ENCODE data around the gene PLA2G4A.

Gene PLA2G4A

DNA sequence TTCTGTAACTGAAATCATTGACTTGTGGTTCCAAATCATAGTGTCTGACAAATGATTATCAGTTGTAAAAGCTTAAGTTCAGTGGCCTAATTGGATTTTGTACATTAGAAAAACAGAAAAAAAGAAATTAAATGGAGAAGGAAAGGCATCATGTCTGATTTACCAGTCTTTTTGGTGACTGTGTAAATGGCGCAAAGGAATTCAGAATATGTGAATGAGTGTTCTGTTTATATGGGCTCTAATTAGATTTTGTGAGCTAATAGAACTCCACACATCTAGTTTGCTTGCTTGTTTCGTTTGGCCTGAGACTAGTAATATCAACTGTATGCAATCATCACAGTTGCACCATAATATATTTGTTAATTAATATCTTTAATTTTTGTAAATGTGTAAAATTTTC lies 151.7 kb downstream of the PLA2G4A start:
- DNase-seq = no peak

DNA sequence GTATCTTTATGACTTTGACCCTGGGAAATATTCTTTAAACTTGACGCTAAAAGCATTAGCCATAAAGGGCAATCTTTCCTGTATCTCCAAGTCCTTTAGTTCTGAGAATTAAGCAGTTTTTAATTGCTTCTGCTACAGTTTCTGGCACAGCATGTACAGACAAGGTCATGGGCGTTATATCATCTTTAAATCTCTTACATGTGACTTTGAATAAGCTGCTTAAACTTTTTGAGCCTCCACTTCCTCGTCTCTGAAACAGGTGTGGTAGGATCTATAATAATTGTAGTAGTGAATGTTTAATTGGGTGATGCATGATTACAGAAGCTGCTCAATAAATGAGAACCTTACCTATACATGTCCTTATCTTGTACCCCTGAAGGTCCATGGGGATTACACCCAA lies 153.4 kb downstream of the PLA2G4A start:
- DNase-seq = no peak

DNA sequence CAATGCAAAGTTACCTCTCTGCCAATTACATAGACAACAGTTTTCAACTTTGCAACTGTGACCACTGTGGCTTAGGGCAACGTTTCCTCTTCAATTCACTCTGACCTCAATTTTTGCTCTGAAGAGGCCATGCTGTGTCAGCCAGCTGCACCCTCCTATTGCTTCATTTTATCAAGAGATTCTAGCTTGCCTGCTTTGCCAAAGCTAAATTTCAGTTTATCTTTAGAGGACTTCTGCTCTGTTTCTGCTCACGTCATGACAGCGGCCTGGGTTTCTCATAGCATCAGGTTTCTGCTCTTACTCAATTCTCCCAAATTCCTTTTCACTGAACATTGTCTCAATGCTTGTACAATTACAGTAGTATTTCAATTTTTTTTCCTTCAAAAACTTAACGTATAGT lies 154.6 kb downstream of the PLA2G4A start:
- DNase-seq = no peak

DNA sequence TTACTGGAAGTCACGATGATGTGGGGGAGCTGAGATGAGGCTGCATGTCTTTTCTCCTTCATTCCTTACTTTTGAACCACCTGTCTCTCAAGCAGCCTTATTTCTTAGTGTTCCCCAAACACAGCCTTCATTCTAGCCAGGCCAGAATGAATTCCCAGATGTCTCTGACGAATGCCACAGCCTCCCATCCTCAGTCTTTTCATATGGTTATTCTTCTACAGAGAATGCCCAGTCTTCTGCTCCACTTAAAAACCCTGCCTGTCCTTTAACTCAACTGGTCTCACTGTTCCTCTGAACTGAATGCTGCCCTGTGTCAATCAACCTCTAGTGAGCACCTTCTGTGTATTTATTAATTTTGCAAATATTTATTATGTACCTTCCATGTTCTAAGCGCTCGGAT lies 156.2 kb downstream of the PLA2G4A start:
- DNase-seq = no peak

DNA sequence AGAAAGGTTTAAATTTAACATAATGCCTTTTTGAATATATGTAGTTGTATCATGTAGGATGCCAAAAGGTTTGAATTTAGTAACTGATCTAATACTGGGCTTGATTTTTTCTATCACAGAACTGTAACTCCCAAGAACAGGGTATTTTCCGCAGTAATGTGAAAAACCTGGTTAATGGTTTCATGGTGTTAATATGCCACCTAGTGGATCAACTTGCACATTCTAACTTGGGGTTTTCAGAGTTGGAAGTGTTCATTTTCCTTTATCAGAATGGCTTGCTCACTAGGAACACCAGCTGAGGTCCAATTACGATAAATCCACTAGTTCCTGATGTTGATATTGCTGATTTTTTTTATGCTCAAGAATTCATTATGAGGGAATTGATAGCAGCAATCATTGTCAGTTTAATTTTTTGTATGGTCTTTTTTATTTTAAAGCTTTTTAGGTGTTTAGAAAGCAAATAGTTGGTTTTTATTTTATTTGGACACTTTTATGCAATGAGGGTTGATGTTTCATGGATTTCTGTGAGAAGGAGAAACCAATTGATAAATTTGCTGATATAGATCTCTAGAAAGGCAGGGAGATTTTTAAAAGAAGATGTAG lies 157.2 kb downstream of the PLA2G4A start:
- no peak for DNase-seq

DNA sequence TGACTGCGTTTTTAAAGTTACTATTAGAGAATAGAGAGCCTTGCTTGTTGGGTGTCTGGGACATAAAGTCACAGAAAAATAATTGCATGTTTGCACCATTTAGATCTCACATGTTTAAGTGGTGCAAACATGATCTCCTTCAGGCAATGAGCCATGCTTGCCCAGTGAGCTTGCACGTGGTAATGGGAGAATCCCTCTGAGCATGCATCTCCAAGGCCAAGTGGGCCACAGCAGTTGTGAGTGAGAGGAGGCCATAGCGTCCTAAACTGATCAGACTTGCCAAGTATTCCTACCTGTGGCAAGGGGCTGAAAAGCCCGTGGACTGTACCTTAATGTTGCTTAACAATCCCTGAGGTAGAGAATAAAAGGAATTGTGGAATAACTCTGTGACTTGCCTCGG lies 158.3 kb downstream of the PLA2G4A start:
- DNase-seq = no peak

DNA sequence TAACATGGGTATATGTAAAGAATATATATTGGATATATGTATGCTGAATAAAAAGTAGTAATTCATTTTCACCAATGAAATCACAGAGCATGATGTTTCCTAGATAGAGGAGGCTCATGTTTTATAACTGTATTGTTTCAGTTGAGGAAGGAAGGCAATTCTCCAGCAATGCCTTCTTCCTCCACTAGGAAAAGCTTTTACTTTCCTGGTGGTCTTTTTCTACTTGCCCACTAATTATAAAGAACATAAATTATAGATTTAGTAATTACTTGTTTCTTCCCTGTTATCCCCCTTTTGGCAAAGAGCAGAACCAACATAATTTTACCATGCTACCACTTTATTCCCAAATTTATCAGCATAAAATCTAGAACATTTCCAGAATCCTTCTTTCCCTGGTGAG lies 159.0 kb downstream of the PLA2G4A start:
- no peak for DNase-seq

DNA sequence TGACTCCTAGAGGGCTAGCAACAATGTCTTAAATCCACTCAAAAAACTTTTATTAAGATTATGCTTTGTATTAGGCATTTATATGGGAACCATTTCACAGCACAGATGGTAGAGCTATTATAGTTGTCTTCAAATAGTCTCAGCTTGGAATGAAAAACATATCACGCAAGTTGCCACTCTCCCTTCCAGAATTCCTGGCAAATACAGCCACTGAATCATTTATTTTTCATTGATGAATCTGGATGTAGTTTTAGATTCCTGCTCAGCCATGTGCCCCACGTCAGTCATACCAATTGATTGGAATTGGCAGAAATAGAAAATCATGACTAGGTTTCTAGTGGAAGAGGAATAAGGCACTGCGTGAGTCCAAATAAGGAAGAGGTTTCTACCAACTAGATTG lies 165.2 kb downstream of the PLA2G4A start:
- no peak for DNase-seq

DNA sequence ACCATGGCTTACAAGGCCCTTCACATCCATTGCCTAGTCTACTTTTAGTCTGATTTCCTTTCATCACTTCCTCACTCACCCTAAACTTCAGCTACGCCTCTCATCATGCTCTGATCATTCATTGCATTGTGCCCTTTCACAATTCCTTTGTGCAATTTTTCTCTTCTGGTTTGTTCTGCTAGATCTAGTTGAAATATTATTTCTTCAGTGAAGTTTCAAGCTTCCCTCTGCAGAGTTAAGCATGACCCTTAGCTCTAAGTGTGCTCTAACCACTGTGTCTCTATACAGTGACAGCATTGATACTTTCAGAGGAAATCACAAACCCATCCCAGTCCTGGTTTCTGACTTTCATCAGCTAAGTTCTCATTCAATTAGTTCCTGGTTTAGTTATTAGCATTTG lies 166.1 kb downstream of the PLA2G4A start:
- DNase-seq = no peak

DNA sequence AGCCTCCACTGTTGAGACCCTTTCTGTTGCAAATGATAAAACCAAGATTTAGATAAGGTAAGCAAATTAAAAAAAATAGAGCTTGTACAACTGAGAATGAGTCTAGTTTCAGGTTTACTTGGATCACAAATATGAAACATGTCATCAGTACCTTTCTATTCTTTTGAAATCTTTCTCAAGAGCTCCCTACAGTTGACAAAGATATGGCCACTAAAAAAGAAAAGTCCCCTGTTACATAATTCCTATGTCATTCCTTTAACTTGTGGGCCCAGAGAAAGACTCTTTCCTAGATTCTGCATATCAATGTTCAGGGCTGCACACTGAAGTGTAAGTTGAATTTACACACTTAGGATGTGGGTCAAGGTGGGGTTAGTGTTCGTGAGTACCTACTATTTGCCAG lies 168.1 kb downstream of the PLA2G4A start:
- DNase-seq = no peak

DNA sequence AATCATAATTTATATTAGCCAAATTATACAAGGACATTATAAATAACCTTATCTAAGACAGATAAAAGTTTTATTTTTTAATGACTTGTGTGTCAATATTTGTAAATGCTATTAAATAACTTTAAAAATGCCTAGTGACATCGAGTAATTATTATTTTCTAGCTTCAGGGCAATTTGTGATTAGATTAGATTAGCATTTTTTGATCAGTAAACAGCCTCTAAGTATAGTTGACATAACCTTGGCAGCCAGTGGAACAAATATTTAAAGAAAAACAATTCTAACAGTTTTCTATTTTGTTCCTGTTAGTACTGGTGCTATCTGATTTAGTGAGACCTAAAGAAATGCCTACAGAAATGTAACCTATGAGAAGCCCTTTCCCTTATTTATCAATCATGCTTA lies 169.1 kb downstream of the PLA2G4A start:
- no peak for DNase-seq

DNA sequence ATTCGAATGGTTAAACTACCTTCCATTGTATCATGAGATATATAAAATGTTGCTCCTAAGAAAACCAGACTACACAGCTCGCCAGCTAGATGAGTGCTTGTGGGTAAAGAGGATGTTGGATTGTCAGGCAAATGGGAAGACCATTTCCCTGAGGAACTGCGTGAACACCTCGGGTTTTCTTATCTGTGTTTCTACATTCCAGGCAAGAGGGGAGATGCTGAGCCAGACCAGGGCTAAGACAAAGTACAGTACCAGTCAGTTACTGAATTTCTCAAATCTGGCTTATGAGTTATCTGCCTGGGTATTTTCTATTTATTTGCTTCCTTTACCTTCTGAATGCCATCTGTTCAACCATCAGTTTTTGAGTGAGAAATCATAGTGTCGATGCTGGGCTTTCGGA lies 170.8 kb downstream of the PLA2G4A start:
- no peak for DNase-seq

DNA sequence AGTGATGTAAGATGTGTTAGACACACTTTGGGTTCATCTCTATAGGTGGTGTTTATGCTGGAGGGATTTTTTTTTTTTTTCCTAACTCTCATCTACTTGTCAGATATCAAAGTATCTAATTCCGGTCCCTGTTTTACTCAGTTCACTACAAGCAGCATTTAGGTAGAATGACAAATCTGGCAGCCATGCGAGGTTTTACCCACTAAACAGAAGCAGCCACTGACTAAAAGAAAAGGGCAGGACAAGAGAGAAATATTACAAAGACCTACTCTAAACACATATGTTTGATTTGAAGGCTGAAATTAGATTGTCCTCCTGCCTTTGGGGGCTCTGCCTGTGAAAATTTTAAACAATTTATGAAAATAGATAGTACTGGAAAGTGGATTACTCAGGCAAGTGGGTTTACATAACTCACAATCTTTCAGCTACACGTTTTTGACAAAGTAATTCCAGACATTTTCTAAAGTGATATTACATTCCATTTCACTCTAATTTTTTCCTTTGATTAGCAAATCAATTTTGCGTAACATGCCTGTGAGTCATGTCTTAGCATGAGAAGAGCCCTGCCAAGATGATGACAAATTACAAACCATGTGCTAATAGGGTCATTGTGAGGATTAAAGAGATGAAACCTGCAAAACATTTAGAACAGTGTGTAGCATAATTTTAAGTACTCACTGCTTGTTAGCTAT lies 172.6 kb downstream of the PLA2G4A start:
- no peak for DNase-seq

DNA sequence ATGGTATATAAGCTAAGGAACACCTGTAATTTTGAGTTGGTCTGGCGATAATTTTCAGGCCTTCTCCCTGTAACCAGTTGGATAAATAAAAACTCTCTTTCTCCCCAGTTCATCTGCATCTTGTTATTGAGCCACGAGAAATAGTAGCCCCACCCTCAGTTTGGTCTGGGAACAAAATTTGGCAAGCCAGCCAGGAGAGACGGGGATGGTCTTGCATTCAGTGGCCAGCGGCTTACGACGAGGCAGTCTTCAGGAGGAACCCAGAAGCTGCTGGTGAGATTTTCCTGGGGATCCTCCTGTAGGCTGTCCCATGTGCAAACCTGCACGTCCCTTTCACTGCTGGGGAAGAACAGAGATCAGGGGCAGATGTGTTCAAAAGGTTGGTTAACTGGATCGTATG lies 174.6 kb downstream of the PLA2G4A start:
- DNase-seq = no peak

DNA sequence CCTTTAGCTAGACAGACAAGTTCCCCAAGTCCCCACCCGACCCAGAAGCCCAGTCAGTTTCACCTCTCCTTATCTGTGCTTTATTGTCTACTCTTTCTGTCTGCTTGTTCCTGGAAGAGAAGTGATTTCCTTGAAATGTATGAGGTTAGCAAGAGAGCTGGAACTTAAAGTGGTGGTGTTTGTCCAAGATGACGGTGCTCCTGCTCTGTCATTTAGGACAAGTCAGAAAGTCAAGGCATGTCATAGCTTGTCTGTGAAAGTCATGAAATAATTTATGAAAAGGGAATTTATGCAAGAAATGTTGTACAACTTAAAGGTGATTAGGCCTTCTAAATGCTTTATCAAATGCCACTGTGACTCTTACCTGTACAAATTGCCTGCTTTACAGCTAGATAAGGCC lies 178.1 kb downstream of the PLA2G4A start:
- no peak for DNase-seq

DNA sequence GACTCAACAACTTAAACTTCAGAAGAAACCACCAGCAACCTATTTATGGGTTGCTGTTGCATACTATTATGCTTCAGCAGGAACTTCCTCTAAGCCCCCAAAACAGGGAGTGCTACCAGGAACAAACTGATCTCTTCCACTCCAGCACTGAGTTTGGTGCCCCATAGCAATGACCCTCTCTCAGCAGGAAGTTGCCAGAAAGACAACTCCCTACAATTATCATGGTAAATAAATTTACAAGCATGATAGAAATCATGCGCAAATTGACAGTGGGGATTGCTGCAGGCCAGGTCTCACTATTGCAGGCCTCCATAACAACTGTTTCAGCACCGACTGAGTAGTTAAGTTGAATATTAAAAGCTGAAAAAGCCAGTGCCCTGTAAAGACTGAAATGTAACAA lies 180.6 kb downstream of the PLA2G4A start:
- DNase-seq = no peak

DNA sequence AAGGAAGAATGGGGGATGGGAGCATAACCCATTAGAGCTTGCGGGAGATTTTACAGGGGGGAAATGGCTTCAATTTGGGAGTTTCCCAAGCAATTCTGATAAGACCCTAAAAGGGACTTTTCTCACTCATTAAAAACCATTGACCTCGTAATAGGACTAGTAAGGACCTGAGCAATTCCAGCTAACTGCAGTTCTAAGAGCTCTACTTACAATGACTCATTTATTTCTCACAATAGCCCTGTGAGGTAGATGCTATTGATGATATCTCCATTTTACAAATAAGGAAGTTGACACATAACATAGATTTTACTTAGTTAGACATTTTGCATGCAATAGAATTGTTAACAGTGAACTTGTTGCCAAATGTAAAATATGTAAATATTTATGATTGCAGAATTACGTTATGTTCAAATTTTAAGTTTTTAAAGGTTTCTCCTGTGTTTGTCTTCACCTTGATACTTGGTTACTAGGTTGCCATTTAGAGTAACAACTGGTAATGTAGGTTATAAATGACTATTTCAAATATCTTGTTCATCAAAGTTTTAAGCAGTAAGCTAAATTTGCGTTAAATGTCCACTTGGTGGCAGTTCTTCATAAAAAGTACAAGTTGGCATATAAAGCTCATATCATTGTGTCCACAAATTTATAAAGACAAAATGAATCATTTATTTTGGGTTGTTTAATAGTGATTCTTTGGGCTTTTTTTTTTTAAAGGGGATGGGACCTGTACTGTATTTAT lies 182.0 kb downstream of the PLA2G4A start:
- DNase-seq = no peak

DNA sequence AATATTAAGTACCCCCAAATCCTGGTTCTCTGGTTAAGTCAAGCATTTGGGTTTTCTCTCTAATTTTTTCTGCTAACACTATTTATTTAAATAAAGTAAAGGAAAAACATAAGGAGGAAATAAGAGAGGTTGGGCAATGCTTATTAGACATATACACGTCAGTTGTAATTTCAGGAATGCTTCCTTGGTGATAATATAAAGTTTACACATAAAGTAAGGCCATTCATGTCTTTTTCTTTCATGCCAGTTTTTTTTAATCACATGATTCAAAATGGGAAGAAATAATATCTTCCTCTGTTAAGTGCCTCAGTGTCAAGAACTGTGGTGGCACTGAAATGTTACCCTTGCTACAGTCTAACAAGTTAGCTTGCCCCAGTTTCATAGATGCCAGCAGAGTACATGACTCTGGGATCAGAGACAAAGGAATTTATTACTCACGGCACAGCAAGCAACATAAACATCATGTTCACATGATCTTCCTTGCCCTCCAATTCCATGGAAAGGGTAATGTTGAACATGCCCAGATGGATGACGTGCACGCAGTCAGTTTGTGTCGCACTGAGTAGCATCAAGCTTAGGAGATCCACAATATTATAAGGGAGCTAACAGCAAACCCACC lies 184.9 kb downstream of the PLA2G4A start:
- no peak for DNase-seq

DNA sequence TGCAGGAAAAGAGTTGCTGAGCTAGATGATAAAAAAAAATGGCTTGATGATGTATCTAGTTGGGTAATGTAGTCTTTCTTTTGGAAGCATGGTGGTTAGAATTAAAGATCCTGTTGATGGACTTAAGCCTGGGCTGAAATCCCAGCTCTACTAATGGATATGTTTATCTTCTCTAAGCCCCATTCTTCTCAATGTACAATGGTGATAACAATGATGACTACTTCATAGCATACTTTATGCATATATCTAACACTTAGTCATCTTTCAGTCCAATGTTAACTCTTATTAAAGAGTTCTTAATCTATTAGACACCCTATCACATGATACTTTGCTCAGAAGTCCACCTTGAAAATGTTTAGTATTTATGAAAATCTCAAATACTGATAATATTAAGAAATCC lies 189.5 kb downstream of the PLA2G4A start:
- no peak for DNase-seq

DNA sequence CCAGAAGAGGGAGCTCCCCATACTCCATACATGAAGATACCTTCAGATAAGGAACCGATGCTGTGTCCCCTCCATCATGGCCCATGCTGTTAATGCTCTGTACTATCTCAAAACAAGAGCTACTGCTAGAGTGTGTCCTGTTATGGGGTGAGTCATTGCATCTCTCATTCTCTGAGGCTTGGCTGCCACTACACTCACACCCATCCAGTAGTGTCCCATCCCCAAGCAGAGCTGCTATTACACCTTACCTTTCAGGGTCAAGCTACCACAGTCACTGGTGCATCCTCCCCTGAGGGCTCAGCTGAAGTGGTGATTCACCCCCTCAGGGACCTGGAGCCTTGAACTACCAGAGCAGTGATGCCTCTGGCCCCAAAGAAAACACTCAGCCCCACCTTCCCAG lies 198.5 kb downstream of the PLA2G4A start:
- no peak for DNase-seq

DNA sequence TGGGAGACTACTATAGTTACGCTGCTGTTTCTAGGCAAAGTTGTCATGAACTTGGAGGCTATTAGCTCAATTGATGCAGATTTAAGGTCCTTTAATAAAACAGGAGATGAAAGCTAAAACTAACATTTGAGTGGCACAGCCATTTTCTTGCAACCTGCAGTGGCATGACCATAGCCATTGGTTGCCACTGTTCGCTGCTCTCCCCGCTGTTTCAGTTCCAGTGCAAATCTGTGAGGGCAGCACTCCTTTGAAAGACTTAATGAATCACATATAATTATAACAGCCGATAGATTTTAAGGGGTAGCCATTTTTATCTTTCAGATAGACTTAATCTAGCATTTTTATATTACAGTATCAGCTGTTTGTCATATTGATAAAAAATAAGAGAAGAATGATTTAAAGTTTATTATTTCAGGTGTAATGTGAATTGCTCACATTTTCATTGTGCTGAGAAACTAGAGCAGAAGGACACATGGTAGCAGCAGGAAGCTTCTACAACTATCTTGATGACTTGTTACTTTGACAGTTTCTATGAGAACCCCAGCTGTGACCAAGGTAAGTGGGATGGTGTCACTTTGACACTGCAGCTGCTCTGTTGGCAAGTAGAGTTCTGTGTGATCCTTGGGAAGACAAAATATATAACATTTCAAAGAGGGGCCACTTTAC lies 203.7 kb downstream of the PLA2G4A start:
- DNase-seq = no peak

DNA sequence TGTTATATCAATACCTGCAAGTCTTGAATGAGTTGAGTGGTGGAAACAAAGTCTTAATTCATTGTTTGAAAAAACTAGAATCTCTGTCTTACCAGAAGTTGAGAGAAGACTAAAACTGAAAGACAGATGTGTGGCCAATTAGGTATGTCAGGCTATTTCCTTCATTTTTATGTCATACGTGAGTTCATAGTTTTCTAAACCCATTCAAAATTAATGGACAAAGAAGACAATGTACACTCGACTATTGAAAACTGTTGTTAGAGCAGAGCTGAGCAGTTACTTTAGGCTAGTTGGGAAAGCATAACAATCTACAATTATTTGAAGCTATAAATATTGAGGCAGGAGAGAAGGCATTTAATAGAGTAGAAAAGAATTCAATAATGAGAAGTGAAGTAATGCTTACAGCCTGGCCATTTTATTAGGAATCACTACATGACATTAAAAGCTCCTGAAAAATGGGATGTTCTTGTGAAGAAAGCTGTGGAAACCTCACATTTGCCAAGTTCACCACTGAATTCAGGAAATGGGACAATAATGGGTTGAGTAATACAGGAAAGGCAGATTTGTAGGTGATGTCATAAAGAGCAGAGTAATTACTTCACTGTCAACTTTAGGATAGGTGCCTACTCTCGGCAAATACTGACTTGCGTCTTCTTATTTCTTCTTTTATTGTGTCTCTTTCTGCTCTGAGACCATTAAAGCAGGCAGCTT lies 204.4 kb downstream of the PLA2G4A start:
- DNase-seq = no peak
